Sigmoid colon (tissue), 4 donors: ENCODE measurements around the gene MED13L.

ENCODE experiments used
- CTCF ChIP-seq, 4 experiments: fragments of 450-650 bp in 3 of 4; fragments of 200-600 bp in 1 of 4; IDR thresholded peaks; one replicate each; pipeline ENCODE4 v1.5.1; 2016 to 2019; ENCODE audit warnings: antibody characterized with exemption in 4 of 4, mild to moderate bottlenecking in 3 of 4, moderate library complexity in 2 of 4
- EP300 ChIP-seq, 4 donors: sonication (generic); formaldehyde crosslinking; IDR thresholded peaks; one replicate each; pipeline ENCODE4 v1.6.1; 2017; ENCODE audit warnings: antibody characterized with exemption in 4 of 4
- POLR2A ChIP-seq, 2 donors: fragments of 450-650 bp; IDR thresholded peaks; one replicate each; pipeline ENCODE4 v1.6.1; 2016; ENCODE audit warnings: antibody characterized with exemption in 2 of 2, mild to moderate bottlenecking in 2 of 2, moderate library complexity in 2 of 2
- POLR2AphosphoS5 ChIP-seq, 4 donors: sonication (generic); formaldehyde crosslinking; IDR thresholded peaks; one replicate each; pipeline ENCODE4 v1.6.1; 2017; ENCODE audit warnings: antibody characterized with exemption in 4 of 4

GRCh38 chr12:116125956-116126566 lies 151.4 kb downstream of the MED13L start:
- no peak for TF ChIP-seq CTCF (IDR thresholded peaks at IDR 0.05)
- no peak for TF ChIP-seq POLR2A (IDR thresholded peaks at IDR 0.05)
- TF ChIP-seq POLR2AphosphoS5 (IDR thresholded peaks at IDR 0.05) = no peak
- no peak for TF ChIP-seq EP300 (IDR thresholded peaks at IDR 0.05)
